GM12865 (cell line): ENCODE data around the gene PHF1.
"Not testable (repeated sequence)": the region's sequence is repeated elsewhere in the genome, so short reads cannot be mapped to it uniquely, and the experiment has no call there.

Source experiments
- DNase-seq: peaks from one replicate; pipeline ENCODE4 v3.0.0; 2010; ENCODE audit warnings: low read depth
- H3K4me3 ChIP-seq: 2 replicates; pipeline ENCODE4 v1.5.1; 2011; ENCODE audit warnings: mild to moderate bottlenecking, low read depth, low read length, control low read depth
- TF ChIP-seq, protein P1 (sequence below): IDR thresholded peaks from 2 replicates; pipeline ENCODE4 v1.5.1; 2011; ENCODE audit warnings: low read length, control low read depth, low read depth, inconsistent platforms; ENCODE audit not compliant: insufficient read depth; ENCODE audit errors: missing control alignments

PHF1 gene

DNA sequence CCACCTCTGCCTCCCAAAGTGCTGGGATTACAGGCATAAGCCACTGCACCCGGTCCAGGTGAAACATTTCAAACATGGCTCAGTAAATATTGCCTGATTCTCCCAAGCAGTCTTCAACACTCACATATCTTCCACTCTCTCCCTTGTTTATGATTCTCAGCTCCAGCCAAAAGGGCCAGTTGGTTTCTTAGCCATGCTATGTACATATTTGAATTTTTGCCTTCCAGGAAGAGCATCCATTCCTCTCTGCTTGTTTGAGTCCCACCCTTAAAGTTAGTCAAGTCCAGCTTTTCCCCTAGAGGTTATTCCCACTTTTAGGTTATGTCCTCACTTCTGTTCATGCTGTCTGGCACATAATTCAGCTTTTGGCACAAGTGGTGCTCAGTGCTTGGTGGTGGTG, 13.3 kb upstream of the PHF1 start:
- H3K4me3 ChIP-seq: no peak overlapping the region
- no peak for DNase-seq
- TF ChIP-seq, protein P1, sequence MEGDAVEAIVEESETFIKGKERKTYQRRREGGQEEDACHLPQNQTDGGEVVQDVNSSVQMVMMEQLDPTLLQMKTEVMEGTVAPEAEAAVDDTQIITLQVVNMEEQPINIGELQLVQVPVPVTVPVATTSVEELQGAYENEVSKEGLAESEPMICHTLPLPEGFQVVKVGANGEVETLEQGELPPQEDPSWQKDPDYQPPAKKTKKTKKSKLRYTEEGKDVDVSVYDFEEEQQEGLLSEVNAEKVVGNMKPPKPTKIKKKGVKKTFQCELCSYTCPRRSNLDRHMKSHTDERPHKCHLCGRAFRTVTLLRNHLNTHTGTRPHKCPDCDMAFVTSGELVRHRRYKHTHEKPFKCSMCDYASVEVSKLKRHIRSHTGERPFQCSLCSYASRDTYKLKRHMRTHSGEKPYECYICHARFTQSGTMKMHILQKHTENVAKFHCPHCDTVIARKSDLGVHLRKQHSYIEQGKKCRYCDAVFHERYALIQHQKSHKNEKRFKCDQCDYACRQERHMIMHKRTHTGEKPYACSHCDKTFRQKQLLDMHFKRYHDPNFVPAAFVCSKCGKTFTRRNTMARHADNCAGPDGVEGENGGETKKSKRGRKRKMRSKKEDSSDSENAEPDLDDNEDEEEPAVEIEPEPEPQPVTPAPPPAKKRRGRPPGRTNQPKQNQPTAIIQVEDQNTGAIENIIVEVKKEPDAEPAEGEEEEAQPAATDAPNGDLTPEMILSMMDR: no peak

GRCh38 chr6:33398601-33399000, 12.2 kb upstream of the PHF1 start:
- not testable (repeated sequence) for H3K4me3 ChIP-seq

GRCh38 chr6:33399881-33400280, 10.9 kb upstream of the PHF1 start:
- not testable (repeated sequence) for H3K4me3 ChIP-seq, DNase-seq

More at GRCh38 chr6:33398601-33399000, 12.2 kb upstream of the PHF1 start:
- not testable (repeated sequence) for DNase-seq

DNA sequence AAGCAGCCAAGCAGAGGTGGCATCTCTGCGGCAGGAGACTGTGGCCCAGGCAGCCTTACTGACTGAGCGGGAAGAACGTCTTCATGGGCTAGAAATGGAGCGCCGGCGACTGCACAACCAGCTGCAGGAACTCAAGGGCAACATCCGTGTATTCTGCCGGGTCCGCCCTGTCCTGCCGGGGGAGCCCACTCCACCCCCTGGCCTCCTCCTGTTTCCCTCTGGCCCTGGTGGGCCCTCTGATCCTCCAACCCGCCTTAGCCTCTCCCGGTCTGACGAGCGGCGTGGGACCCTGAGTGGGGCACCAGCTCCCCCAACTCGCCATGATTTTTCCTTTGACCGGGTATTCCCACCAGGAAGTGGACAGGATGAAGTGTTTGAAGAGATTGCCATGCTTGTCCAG, 5.9 kb upstream of the PHF1 start:
- DNase-seq: no peak
- no peak overlapping the region for H3K4me3 ChIP-seq
- TF ChIP-seq, protein P1: no peak

DNA sequence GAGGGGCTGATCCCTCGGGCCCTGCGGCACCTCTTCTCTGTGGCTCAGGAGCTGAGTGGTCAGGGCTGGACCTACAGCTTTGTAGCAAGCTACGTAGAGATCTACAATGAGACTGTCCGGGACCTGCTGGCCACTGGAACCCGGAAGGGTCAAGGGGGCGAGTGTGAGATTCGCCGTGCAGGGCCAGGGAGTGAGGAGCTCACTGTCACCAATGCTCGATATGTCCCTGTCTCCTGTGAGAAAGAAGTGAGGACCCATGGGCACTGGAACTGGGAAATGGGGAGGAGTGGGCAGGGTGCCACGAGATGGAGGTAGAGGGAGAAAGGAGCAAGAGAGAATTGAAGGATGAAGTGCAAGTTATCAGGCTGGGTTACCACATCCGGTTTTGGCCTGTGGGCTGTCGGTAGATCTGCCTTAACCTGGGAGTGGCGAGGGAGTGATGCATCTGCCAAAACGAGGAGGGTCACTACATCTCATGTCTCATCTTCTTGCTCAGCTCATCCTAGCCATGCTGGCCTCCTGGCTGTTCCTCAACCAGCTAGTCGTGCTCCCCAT, 5.4 kb upstream of the PHF1 start:
- no peak overlapping the region for H3K4me3 ChIP-seq
- TF ChIP-seq, protein P1: no peak
- DNase-seq: no peak

GRCh38 chr6:33406126-33406525, 4.7 kb upstream of the PHF1 start:
- DNase-seq: no peak
- H3K4me3 ChIP-seq: no peak overlapping the region
- TF ChIP-seq, protein P1: no peak

DNA sequence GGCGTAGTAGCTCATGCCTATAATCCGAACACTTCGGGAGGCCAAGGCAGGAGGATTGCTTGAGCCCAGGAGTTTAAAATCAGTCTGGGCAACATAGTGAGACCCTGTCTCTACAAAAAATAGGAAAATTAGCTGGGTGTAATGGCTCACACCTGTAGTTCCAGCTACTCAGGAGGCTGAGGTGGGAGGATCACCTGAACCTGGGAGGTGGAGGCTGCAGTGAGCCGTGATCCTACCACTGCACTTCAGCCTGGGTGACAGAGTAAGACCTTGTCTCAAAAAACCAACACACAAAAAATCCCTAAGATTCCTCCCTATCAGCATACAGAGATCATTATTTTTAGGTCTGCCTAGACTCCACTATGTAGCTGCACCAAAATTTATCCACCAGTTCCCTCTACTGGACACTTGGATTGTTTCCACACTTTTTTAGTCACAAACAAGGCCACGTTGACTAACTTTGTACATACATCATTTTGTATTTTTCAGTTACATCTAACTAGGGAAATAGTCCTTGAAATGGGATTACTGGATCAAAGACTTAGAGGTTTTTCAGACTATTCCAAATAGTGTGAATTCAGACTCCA, 3.6 kb upstream of the PHF1 start:
- TF ChIP-seq, protein P1: no peak
- no peak for DNase-seq
- H3K4me3 ChIP-seq: no peak overlapping the region

DNA sequence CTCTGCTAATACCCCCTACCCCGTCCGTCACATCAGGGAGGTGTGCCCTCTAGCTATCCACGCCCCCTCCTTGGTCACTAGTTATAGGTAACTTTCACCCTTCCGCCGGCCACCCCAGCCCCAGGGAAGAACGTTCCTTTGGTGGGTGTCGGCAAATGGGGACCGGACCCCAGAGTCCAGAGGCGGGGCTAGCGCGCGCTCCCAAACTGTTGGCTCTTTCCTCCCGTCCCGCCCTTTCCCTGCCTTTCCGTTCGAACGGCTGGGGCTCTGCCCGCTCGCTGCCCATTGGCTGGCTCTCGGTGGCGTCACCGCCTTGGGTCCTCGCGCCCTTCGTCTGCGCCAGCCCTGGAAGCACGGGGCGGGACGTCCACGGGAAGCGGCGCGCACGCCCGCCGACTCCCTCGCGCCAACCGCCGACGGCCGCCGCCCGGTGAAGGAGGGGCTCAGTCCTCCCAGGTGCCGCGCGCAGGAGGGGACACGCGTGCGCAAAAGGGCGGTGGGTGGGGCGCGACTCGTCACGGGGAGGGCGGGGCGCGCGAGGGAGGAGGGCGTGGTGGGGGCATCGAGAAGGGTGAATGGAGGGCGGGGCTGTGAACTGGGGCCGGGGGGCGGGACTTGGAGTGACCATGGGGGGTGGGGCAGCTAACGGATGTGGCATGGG, 634 bp upstream of the PHF1 start:
- H3K4me3 ChIP-seq: peak overlapping the region; percentile 75
- peak; percentile 99 for DNase-seq
- TF ChIP-seq, protein P1: no peak
